Measurements from ENCODE around the gene MAD1L1. TPM values are rescaled to one million over a fixed set of nuclear protein-coding genes. Genes with fewer than 3 reads are reported as not detected.
A peak's percentile ranks its signal among the peaks of the same experiment; 100 is the strongest.

Gene MAD1L1
- total and polyA plus RNA-seq, 2 of the 4 experiments (the other 2 are of a cell fraction), result 29.0 to 40.9 TPM

GRCh38 chr7:2032030-2032875 is 200.5 kb downstream of the MAD1L1 start:
- Histone ChIP-seq H3K4me3 (ENCODE audit: insufficient read depth, low read depth, low read length) (no peak overlapping the region), H3K36me3 (ENCODE audit: control insufficient read depth, insufficient read depth, low read length) (no peaks in the 10 kb centered on the region), H2AK9ac (replicated peaks; ENCODE audit: low read depth, low read length, poor library complexity) (peak overlapping the region; percentile 31), H2BK120ac (ENCODE audit: low read depth, low read length) (no peak overlapping the region), H2AFZ (replicated peaks; ENCODE audit: low read length, poor library complexity) (peak overlapping the region; percentile 72), H2BK5ac (ENCODE audit: low read depth, low read length, poor library complexity, severe bottlenecking) (no peak overlapping the region), H3K79me1 (ENCODE audit: low read depth in 1 of 2, low read length in 2 of 2) (peaks cover 8 to 28% of the 10 kb centered on the region in 2 experiments; a peak in 3 of 4 replicates), H3K14ac (replicated peaks; ENCODE audit: low read depth, low read length) (no peak overlapping the region), H3K9ac (ENCODE audit: low read depth, low read length) (no peak overlapping the region), H2BK20ac (ENCODE audit: low read depth, low read length) (no peak overlapping the region), H3K9me1 (ENCODE audit: insufficient read depth, low read length) (peaks cover 10% of the 10 kb centered on the region), H3K9me3 (ENCODE audit: control insufficient read depth, insufficient read depth, low read length) (peaks cover 15% of the 10 kb centered on the region), H3K4me2 (ENCODE audit: low read depth, low read length) (no peak overlapping the region), H4K20me1 (ENCODE audit: insufficient read depth, low read length) (peaks cover 10% of the 10 kb centered on the region; the same call in 1 of the 2 replicates), H3K27ac (ENCODE audit: insufficient read depth, low read length) (no peak overlapping the region), H4K5ac (ENCODE audit: low read depth, low read length) (no peak overlapping the region), H3K56ac (ENCODE audit: extremely low read depth, insufficient read depth, low read length) (no peak overlapping the region), H3K18ac (ENCODE audit: low read depth, low read length) (no peak overlapping the region), H4K8ac (ENCODE audit: low read depth in 2 of 2, low read length in 2 of 2) (no peak overlapping the region), H4K91ac (ENCODE audit: insufficient read depth, low read depth, low read length) (0 out of 2 replicates have a peak overlapping the region, but pooled peaks have one; percentile 18), H3K27me3 (ENCODE audit: control insufficient read depth, insufficient read depth, low read length) (no peaks in the 10 kb centered on the region), H3K4ac (ENCODE audit: low read depth, low read length) (0 out of 2 replicates have a peak overlapping the region, but pooled peaks have one; percentile 2), H3K23ac (ENCODE audit: low read depth, low read length) (no peak overlapping the region), H2AK5ac (ENCODE audit: low read depth, low read length) (no peak overlapping the region), H2BK15ac (ENCODE audit: low read depth, low read length) (no peak overlapping the region), H3K4me1 (ENCODE audit: control insufficient read depth, insufficient read depth, low read length) (peaks cover 11% of the 10 kb centered on the region)
- no TSS peak for BruUV-seq (replicated peaks)
- TF ChIP-seq FOS (IDR thresholded peaks at IDR 0.05; ENCODE audit: low read depth, low read length), result 0 out of 2 replicates have a peak, but pooled peaks have one; percentile 29
- TF ChIP-seq RCOR1 (IDR thresholded peaks at IDR 0.05; ENCODE audit: insufficient replicate concordance, low read length), result no peak
- in situ Hi-C loops (cut with MboI; ENCODE audit: low sequenced_read_pairs) (no loop called here), intact Hi-C loops (cut with micrococcal nuclease) (no loop called here), dilution Hi-C loops (cut with HindIII; ENCODE audit: low sequenced_read_pairs, unreplicated experiment) (no loop called here)
- ATAC-seq (ENCODE audit: low read depth), result peak; percentile 91
- CTCF ChIA-PET, result no interaction called here
- DNase-seq, result peak; percentile 59
- POLR2A ChIA-PET (ENCODE audit: unreplicated experiment), result no interaction called here
- whole genome bisulfite sequencing, 2 experiments (ENCODE audit: extremely low coverage in 2 of 2, insufficient read length in 1 of 2), result 74% methylated on average over 13 of the region's 26 CpGs; no CpG with 5 or more reads in 1 of the 2 experiments
